ENCODE measurements around the gene EMC10.
A peak's percentile ranks its signal among the peaks of the same experiment; 100 is the strongest.

EMC10 gene

DNA sequence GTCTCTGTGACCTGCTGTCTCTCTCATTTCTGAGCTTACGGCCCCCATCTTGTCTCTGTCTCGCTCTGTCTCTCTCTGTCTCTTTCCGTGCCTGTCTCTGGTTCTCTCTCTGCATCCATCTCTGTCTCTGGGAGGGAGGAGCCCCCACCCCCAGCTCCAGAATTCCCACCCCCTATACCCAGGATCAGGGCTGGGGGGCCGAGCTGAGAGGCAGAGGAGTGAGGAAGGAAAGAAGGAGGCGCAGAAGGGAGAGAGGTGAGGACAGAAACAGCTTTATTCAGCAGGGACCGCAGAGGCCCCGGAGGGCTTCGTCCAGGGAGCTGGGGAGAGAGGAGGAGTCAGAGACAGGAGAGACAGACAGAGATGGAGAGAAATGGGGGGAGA lies 20.7 kb downstream of the EMC10 start:
- peak; percentile 31 for DNase-seq (ENCODE audit: low spot score)

DNA sequence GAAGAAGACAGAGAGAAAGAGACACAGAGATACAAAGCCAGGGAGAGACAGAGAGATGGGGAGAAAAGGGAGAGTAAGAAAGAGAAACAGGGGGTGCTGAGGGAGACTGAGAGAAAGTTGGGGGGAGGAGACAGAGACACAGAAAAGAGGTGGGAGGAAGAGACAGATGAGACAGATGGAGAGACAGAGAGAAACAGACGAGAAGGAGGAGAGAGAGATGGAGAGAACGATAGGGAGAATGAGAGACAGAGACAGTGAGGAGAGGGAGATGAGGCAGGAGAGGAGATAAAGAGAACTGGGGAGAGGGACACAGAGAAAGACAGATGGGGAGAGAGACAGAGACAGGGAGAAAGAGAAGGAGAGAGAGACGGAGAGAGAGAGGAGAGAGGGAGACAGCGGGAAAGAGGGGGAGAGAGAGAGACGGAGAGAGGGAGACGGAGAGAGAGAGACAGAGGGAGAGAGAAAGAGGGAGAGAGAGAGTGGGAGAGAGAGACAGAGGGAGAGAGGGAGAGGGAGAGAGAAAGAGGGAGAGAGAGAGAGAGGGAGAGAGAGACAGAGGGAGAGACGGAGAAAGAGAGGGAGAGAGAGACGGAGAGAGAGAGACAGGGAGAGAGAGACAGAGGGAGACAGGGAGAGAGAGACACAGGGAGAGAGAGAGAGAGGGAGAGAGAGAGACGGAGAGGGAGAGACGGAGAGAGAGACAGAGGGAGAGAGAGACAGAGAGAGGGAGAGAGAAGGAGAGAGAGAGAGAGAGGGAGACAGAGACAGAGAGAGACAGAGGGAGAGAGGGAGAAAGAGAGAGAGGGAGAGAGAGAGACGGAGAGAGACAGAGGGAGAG lies 22.1 kb downstream of the EMC10 start:
- DNase-seq (ENCODE audit: low spot score), result no peak

DNA sequence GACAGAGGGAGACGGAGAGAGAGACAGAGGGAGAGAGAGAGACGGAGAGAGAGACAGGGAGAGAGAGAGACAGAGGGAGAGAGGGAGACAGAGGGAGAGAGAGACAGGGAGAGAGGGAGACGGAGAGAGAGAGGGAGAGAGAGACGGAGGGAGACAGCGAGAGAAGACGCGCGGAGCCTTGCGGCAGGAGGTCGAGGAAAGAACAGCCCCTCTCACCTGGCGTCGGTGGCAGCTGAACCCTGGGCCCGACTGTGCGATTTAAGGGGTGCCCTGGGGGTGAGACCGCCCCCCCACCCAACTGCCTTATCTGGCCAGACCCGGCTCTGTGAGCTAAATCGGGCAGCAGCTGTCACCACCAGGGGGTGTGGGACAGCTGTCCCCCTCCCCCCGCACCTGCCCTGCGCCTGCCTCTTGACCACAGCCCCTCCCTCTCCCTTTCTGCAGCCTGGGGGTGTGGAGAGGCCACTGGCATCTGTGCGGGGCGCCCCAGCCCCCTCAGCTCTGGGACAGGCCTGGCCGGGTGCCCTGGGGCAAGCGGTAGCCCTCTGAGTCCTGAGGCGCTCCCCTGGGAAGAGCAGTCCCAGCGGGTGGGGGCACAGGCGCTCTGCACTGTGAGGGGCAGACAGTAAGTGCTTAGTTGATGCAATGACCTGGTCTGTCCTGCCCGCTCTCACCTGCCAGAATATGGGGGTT lies 23.9 kb downstream of the EMC10 start:
- DNase-seq (ENCODE audit: low spot score), result no peak

DNA sequence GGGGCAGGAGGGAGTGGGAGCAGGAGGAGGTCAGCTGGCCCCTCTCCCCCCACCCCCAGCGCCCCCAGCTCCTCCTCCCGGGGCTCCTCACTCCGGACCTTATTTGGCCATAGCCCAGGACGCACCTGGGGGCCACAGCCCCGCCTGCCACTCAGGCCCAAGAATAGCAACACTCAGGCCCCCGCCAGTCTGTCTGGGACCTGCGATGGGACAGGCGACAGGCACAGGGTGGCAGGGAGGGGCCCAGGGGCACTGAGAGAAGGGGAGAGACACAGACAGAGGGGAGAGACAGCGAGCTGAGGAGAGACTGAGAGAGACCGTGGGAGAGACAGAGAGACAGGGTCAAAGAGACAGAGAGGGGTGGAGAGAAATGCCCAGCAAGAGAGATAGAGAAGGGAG lies 24.4 kb downstream of the EMC10 start:
- no peak for DNase-seq (ENCODE audit: low spot score)

DNA sequence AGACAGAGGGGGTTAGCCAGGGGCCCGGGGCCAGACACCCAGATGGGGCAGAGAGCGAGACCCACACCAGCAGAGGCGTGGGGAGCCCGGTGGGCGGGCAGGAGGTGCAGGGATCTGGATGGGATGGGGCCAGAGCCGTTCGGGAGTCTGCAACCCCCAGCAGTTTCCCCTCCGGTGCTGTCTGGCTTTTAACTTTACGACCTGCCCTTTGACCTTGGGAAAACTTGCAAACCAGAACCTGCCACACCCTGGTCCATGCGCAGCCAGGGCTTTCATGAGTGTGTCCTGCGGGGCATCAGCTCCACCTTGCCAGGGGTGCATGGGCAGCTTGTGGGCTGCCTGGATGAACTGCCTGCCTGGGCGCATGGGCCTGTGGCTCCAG lies 24.9 kb downstream of the EMC10 start:
- DNase-seq (ENCODE audit: low spot score), result no peak

DNA sequence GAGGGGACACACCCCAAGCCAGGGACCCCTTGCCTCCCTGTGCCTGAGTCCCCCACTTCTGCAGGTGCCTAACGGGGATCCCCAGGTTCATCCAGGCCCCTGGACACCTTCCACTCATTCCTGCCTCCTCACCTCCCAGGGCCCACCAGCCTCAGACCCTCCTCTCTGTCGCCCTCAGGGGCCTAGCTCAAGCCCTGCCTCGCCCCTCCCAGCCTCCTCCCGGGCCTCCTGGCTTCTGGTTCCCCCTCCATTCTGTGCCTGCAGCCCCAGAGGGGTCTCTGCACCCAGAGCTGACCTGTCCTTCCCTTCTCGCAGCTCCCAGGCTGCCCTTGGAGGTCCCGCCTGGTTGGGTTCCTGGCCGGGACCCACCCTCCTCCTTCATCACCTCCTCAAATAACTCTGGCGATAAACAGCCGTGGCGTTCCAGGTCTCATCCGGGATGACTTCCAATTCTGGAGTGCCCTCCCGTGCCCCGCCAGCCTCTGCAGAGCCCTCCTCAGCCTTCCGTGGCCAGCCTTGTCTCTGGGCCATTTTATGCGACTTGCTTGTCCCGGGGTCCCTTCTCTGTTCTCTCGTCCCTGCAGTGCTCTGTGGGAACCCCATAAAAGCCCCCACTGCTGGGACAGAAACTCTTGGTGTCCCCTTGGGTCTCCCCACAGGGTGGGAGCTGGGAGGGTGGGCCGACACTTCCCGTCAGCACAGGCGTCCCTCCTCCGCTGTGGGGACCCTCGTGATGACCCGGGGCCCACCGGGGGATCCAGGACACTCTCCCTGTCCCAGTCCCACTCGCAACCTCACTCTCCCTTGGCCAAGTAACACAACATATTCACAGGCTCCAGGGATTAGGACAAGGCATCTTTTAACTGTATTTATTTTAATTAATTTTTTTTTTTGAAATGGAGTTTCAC lies 25.5 kb downstream of the EMC10 start:
- DNase-seq (ENCODE audit: low spot score), result no peak

DNA sequence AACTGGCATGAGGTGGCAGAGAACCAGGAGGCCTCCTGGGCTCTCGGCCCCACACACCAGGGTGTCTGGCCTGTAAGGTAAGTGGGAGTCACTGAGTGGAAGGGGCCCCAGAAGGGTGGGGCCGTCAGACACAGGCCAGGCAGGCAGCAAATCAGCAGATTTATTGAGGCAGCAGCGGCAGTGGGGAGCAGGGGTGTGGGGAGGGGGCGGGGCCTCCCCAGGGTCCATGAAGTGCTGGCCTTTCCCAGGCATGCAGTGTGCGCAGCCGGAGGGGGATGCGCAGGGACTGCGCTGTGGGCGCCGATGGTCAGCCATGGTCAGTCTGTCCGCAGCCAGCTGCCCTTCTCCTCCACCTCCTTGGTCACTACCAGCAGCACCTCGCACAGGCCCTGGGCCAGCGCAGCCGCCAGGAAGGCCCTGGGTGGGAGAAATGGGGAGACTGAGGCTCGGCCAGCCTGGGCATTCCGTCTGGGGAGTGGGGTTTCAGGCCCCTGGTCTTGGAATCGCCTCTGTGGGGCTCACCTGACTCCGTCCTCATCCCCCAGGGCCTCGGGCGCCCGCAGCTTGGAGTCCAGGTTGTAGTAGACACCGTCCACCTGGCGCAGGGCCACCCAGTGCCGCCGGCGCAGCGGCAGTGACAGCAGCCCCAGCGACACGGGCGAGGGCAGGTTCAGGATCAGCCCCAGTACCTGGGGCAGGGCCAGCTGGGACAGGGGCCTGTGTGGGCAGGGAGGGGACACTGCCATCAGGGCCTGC lies 29.7 kb downstream of the EMC10 start:
- DNase-seq (ENCODE audit: low spot score), result no peak

DNA sequence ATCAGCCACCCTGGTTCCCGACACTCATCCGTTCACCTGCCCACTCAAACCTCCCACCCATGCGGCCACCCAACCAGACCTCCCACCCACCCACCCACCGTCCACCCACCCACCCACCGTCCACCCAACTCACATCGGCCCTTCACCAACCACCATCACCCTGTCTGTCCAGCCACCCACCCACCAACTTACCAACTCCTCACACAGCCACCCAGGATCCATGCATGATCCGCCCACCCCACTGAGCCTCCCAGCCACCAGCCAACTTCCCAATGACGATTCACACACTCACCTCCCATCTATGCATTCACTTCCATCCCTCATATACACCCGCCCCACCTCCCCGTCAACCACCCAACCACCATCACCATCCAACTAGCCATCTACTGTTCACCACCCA lies 30.4 kb downstream of the EMC10 start:
- no peak for DNase-seq (ENCODE audit: low spot score)

DNA sequence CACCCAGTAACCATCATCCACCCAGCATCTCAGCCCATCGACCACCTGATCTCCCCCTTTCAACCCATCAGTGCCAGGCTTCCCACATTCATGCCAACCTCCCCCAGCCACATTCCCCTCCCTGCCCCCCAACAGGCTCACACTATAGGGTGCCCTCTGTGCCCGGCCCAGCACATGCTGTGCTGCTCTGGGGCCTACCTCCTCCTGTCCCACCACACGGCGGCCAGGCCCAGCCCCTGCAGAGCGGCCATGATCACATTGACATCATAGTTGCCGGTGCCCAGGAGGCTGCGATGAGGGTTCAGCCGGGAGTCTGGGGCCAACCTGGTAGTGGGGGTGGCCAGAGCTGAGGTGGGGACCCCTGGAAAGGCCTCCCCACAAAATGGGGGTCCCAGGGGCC lies 31.1 kb downstream of the EMC10 start:
- DNase-seq (ENCODE audit: low spot score), result no peak

DNA sequence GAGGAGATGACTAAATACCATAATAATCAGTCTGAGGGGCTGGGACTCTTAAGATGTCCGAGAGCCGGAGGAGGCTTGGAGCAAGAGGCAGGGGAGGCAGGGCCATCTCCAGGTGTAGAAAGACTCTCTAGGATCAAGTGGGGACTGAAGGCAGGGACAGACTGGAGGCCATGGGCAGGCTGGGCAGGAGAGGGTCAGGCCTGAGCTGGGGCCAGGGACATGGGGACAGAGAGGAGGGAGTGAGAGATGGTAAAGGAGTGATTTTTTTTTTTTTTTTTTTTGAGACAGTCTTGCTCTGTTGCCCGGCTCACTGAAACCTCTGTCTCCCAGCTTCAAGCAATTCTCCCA lies 32.5 kb downstream of the EMC10 start:
- DNase-seq (ENCODE audit: low spot score), result no peak

DNA sequence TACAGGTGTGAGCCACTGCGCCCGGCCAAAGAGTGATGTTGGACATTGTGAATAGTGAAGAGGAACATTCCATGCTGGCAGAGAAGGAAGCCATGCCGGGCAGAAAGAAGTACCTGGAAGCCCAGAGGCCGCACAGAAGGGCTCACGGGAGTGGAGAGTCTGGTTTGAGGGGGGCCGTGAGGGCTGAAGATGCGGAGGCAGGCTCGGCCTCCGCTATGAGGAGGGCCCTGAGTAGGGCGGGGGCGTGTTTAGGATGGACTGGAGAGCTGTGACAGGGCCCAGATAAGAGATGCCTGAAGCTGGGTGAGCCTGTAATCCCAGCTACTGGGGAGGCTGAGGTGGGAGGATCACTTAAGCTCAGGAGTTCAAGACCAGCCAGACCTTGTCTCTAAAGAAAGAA lies 33.1 kb downstream of the EMC10 start:
- no peak for DNase-seq (ENCODE audit: low spot score)

DNA sequence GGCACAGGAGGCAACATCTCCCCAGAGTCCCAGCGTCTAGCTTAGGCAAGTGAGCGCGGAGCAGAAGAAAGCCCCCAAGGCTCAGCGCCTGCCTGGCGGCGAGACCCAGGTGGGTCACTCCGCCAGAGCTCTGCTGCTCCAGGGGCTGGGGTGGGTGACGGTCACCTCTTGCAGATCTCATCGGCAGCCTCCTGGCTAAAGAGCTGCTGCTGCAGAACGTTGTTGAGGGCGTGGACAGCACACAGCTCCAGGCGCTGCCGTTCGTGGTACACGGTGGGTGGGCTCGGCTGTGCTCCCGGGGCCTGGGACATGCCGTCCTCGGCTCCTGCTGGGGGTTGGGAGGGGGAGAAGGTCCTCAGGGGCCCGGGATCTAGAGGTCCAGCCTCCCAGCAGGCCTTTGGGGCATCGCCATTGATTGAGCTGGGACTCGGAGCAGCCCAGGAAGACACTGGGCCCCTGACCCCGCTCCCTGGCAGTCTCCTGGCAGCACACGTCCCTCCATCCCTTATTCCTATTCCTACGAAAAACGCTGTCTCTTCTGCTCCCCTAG lies 33.9 kb downstream of the EMC10 start:
- no peak for DNase-seq (ENCODE audit: low spot score)

DNA sequence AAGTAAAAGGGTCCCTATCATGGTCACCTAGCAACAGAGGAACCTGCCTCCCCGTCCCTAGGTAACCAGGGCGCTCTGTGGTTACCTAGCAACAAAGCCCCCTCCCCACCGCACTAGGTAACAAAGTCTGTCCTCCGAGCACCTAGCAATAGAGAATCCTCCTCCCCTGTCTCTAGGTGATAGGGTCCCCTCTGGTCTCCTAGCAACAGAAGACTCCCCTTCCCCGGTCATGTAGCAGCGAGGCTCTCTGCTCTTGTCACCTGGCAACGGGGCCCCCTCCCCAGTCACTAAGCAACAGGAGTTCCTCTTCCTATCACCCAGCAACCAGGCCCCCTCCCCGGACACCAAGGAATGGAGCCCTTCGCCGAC lies 34.4 kb downstream of the EMC10 start:
- DNase-seq (ENCODE audit: low spot score), result no peak

DNA sequence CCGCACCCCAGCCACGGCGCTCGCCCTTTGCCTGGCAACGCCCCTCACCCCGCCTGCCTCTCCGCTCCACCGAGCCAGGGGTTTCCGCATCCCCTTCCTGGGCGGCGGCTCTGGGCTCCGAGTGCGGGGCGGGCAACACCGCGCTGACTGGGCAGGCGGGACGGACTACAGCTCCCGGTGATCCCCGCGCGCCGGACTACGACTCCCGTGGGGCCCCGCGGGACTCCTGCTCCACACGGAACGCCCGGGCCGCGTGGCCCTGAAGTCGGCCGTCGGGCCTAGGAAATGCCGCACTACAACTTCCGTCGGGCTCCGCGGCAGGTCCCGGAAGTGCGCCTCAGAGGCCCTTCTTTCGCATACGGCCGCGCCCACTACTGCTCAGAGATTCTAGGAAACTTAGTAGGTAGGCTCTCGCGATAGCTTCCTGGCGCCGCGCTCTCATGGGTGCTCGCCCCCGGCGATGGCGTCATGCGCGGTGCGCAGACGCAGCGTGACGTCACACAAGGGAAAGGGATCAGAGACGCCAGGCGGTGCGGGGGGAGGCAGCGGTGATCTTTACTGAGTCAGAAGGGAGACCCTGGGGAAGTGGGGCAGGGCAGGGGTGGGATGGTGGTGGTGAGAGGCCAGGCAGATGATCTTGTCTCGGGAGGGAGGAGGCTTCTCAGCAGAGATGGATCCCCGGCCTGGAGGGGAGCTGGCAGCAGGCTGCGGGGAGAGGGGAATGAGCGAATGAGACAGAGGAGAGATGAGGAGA lies 34.9 kb downstream of the EMC10 start, which contains the start of gene JOSD2:
Gene JOSD2, minus strand, starts transcription at position 123 of the 754 bp plus-strand sequence. CDS start 760 bp downstream, outside the sequence.
- DNase-seq (ENCODE audit: low spot score), result peak; percentile 98

DNA sequence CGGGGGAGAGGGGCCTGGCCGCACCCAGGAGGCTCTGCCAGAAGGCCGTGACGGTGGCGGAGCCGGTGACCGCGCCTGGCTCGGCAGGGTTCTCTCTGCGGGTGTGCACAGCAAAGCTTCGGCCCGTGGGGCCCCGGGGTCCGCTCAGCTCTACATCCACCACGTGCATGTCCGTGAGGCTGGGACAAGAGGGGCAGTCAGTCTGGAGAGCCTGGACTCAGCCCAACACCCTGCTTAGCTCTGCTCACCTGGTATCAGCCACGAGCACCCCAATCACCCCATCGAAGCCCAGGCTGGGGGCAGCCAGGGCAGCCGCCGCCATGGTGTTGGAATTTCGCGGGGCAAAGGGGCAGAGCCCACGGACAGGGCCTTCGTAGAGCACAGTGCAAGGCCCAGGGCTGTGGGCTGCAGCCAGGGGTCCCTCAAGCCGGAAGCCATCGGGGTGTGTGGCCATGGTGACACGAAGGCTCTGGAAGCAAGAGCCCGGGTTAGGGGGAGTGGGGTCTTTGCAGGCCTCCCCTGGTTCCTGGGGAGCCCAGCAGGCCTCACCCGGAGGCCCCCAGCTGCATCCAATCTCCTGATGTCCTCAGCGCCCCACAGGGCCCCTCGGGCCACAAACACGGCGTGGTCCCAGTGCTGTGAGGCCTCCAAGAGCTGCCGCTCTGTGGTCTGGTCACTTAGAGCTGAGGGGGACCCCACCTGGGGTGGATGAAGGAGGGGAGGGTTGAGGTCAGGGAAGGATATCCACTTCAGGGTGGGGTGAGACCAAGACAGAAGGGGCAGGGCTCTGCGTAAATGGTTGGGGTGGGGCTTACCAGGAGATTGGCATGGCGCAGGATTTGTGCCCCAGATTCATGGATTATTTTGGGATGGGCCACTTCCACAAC lies 36.0 kb downstream of the EMC10 start:
- no peak for DNase-seq (ENCODE audit: low spot score)

DNA sequence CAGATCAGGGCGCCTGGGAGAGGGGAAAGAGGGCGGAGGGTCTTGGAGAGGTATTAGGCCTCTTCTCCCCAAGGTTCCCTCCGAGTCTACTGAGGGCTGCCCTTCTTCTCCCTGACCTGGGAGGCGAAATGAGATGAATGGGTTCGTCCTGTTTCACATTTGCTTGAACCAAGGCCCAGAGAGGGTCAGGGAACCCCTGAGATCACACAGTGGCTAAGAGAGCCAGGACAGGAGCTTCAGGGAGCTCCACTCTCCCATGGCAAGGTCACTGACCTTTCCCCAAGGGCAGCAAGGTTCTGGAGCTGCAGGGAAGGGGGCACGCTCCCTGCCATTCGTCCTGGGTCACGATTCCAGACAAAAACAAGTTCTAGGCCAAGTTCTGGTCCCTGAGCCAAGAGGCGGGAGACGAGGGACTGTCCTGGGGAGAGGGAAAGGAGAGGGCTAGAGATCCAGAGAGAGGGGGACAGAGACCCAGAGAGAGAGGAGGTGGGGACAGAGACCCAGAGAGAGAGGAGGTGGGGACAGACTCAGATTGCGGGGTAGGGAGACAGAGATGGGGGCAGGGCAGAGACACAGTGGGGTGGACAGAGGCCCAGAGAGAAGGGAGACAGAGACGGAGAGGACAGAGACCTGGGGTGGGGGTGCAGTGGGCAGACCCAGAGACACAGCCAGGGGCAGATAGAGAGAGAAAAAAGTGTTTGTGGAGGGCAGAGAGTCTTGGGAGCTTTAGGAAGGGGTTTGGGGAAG lies 36.9 kb downstream of the EMC10 start:
- DNase-seq (ENCODE audit: low spot score), result no peak

DNA sequence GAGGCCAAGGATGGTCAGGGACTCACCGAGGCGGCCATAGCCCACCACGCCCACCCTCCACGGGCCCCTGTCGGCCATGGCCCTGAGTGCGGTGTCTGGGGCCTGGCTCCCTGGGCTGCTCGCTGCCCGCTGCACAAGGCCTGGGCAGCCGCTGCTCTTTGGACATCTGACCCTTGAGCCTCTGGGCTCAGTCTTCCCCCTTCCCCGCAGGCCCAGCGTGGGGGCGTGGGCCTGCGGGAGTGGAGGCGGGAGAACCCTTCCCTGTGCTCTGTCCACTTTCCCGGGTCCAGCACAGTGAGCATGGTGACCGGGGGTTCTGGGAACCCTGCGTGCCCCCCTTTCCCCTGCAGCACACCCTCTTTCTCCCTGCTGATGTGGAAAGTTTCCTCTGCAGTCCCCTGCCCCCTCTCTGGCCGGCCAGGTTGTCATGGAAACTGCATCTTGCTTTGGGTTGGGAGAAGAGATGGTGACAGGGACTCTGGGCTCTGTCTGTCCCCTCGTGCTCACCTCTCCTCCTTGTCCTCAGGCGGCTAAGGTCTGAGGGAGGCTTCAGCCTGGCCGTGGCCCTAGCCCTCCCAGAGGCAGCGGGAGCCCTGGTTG lies 37.5 kb downstream of the EMC10 start, which contains the start of gene ASPDH:
Gene ASPDH, minus strand, starts transcription at position 168 of the 600 bp plus-strand sequence. Its CDS starts 90 bp downstream, at position 78.
- no peak for DNase-seq (ENCODE audit: low spot score)

DNA sequence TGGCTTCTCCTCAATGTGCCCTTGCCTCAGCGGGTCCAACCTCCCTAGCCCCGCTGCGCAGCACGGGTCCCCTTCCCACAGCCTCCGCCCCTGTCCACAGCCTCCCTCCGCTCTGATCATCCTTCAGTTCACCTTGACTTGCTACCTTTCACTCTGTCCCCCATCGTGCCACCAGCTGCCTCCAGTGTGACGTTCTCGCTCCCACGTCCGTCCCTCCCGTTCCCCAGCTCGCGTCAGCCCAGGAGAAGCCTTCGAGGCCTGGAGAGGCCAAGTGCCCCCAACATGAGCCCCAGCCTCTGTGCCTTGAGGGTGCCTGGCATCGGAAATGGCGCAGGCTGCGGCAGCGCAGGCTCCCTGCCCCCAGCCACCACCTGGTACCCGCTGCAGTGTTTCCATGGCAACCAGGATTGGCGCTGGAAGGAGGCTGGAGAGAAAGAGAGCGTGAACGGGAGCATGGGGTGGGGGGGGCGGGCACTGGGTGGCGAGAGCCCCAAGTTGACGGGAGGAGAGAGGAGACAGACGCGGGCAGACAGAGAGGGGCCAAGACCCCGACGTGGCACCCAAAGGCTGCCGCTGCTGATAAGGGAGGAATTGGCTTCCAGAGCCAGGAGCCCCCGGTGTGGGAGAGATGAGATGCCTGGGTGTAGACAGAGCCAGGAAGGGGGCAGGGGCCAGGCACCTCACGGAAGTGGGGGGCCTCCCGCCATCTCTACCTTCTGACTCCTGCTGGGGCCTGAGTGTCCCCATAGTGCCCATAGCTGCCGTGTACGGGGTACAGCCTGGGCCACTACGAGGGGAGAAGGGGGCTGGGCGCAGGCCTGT lies 38.2 kb downstream of the EMC10 start:
- no peak for DNase-seq (ENCODE audit: low spot score)
